A673 (cell line): Measurements from ENCODE around the gene BAAT. TPM values are rescaled to one million over a fixed set of nuclear protein-coding genes. Genes with fewer than 3 reads are reported as not detected.
"Not testable (repeated sequence)": the region's sequence is repeated elsewhere in the genome, so short reads cannot be mapped to it uniquely, and the experiment has no call there.

Source experiments
- BruUV-seq: library from RNA; stranded (reverse); fragments of 400-500 nt; replicated peaks from 2 replicates; lab custom pipeline; 2021; lab: Mats Ljungman, UMichigan
- CTCF ChIA-PET: fragments of 300-600 bp; sonication (Branson Sonifier 250); formaldehyde crosslinking; loops from one replicate; lab custom pipeline; 2022; ENCODE audit warnings: antibody characterized with exemption; lab: Charles Lee
- POLR2A ChIA-PET: fragments of 300-600 bp; sonication (Branson Sonifier 250); formaldehyde crosslinking; loops from one replicate; lab custom pipeline; 2022; ENCODE audit warnings: antibody characterized with exemption; ENCODE audit not compliant: low non-redundant PET; lab: Charles Lee
- DNase-seq: peaks from one replicate; pipeline ENCODE4 v3.0.0-alpha.2; 2015; ENCODE audit warnings: low spot score
- H3K27ac ChIP-seq: fragments of 200-600 bp; sonication (generic); 2 replicates; pipeline ENCODE4 v1.5.1; 2016; ENCODE audit warnings: mixed run types, low read depth, mild to moderate bottlenecking, mixed read lengths, antibody characterized with exemption, low read length; ENCODE audit not compliant: poor library complexity, severe bottlenecking
- H3K27me3 ChIP-seq: fragments of 200-600 bp; sonication (generic); replicated peaks from 2 replicates; pipeline ENCODE4 v1.6.1; 2017; ENCODE audit warnings: mixed run types, low read depth, mild to moderate bottlenecking, mixed read lengths, antibody characterized with exemption, low read length; ENCODE audit not compliant: insufficient read depth, poor library complexity
- H3K36me3 ChIP-seq: fragments of 200-600 bp; sonication (generic); 2 replicates; pipeline ENCODE4 v1.6.1; 2016; ENCODE audit warnings: mixed run types, mild to moderate bottlenecking, mixed read lengths, antibody characterized with exemption, low read length; ENCODE audit not compliant: insufficient read depth, poor library complexity, severe bottlenecking
- H3K4me1 ChIP-seq: fragments of 200-600 bp; sonication (generic); 2 replicates; pipeline ENCODE4 v1.6.1; 2017; ENCODE audit warnings: mixed run types, mild to moderate bottlenecking, mixed read lengths, antibody characterized with exemption, low read length; ENCODE audit not compliant: insufficient read depth, poor library complexity, severe bottlenecking
- H3K4me3 ChIP-seq: fragments of 200-600 bp; sonication (generic); 2 replicates; pipeline ENCODE4 v1.5.1; 2016; ENCODE audit warnings: low read depth, mixed run types, mild to moderate bottlenecking, mixed read lengths, low read length; ENCODE audit not compliant: poor library complexity, severe bottlenecking
- H3K9me3 ChIP-seq: fragments of 200-600 bp; sonication (generic); 2 replicates; pipeline ENCODE4 v1.6.1; 2016; ENCODE audit warnings: mixed run types, low read depth, mild to moderate bottlenecking, mixed read lengths, antibody characterized with exemption, low read length; ENCODE audit not compliant: poor library complexity, severe bottlenecking
- EZH2 ChIP-seq: fragments of 200-600 bp; sonication (generic); IDR thresholded peaks from 2 replicates; pipeline ENCODE4 v1.6.1; 2017; ENCODE audit warnings: borderline replicate concordance, low read depth, mild to moderate bottlenecking, mixed read lengths, antibody characterized with exemption, low read length; ENCODE audit not compliant: poor library complexity, severe bottlenecking
- intact Hi-C: fragments of 100-400 bp; cut with micrococcal nuclease; formaldehyde crosslinking; loops from one replicate; pipeline ENCODE4 v1.10.0; 2022; ENCODE audit not compliant: unreplicated experiment
- total RNA-seq: library from RNA; stranded (reverse); gene quantifications from 2 replicates; pipeline ENCODE4 v1.2.3, GENCODE V29; 2021
- TF ChIP-seq, protein P1 (sequence below): fragments of 300-800, 200-600 bp; sonication (generic); conservative IDR thresholded peaks from 2 replicates; pipeline ENCODE4 v1.5.1; 2017; ENCODE audit warnings: low read depth, mild to moderate bottlenecking, antibody characterized with exemption, low read length, moderate library complexity, mixed read lengths

Gene BAAT
- total RNA-seq, 1 experiment from 2014 or later = 0.17 TPM

DNA sequence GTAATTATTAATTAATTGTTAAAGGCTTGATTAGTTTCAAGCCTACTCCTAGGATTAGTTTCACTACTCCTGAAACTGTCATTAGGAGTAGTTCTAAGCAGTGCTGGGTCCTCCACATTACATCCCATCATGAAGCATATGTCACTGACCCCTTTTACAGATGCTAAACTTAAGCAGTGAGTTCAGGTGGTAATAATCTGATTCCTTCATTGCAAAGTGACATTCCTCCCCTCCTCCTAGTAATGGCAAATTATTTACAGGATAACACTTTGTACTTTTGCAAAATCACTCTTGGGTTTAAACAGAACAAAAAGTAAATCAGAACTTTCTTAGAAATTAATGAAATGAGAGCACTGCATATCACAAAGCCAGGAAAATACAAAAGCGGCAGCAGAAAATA is 52.4 kb downstream of the BAAT start:
- H3K4me3 ChIP-seq = no peak overlapping the region
- intact Hi-C loops = no loop called here
- BruUV-seq = no TSS peak
- no peaks in the 10 kb centered on the region for H3K36me3 ChIP-seq
- no peaks in the 10 kb centered on the region for H3K4me1 ChIP-seq
- DNase-seq = no peak
- peaks cover 24% of the 10 kb centered on the region for H3K27me3 ChIP-seq
- no peak overlapping the region for H3K27ac ChIP-seq
- ChIA-PET POLR2A (no interaction called here), CTCF (no interaction called here)
- TF ChIP-seq, protein P1, sequence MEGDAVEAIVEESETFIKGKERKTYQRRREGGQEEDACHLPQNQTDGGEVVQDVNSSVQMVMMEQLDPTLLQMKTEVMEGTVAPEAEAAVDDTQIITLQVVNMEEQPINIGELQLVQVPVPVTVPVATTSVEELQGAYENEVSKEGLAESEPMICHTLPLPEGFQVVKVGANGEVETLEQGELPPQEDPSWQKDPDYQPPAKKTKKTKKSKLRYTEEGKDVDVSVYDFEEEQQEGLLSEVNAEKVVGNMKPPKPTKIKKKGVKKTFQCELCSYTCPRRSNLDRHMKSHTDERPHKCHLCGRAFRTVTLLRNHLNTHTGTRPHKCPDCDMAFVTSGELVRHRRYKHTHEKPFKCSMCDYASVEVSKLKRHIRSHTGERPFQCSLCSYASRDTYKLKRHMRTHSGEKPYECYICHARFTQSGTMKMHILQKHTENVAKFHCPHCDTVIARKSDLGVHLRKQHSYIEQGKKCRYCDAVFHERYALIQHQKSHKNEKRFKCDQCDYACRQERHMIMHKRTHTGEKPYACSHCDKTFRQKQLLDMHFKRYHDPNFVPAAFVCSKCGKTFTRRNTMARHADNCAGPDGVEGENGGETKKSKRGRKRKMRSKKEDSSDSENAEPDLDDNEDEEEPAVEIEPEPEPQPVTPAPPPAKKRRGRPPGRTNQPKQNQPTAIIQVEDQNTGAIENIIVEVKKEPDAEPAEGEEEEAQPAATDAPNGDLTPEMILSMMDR = no peak
- TF ChIP-seq EZH2 = no peak
- H3K9me3 ChIP-seq = no peaks in the 10 kb centered on the region

DNA sequence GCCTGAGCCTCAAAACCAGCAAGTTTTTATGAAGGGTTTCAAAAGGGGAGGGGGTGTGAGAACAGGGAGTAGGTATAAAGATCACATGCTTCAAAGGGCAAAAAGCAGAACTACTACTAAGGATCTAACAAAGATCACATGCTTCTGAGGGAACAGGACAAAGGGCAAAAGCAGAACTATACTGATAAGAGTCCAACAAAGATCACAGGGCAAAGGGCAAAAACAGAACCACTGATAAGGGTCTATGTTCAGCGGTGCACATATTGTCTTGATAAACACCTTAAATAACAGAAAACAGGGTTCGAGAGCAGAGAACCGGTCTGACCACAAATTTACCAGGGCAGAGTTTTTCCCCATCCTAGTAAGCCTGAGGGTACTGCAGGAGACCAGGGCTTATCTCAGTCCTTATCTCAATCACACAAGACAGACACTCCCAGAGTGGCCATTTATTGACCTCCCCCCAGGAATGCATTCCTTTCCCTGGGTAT is 57.3 kb downstream of the BAAT start:
- H3K36me3 ChIP-seq, intact Hi-C loops, H3K27ac ChIP-seq, H3K9me3 ChIP-seq, BruUV-seq, POLR2A ChIA-PET, CTCF ChIA-PET, H3K4me1 ChIP-seq, H3K4me3 ChIP-seq, DNase-seq: not testable (repeated sequence)
- peaks cover 21% of the 10 kb centered on the region for H3K27me3 ChIP-seq

DNA sequence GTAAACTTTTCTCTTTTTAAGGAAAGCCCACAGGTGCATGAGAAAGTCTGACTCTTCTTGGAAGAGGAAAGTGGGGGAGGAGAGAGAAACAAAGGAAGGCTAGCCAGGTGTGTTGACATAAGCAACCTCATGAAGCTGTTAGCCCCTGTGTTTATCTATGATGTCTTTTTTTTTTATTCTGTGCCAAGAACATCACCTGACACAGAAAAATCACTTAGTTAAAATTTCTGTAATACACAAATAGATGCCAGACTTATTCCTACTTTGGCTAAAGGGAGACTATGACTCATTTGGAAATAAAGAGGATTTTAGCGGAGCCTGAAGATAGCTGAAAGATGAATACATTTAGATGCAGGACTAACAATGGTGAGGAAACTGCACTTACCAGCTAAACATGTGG is 58.3 kb downstream of the BAAT start:
- CTCF ChIA-PET = interaction anchor here (0.6 kb wide), 1 partner anchor 964 kb away, joined by 3 read pairs; no protein-coding TSS in a partner anchor
- no peak for DNase-seq
- intact Hi-C loops = no loop called here

More for the DNA sequence above, 58.3 kb downstream of the BAAT start:
- TF ChIP-seq EZH2 = no peak
- TF ChIP-seq, protein P1 = no peak
- no peak overlapping the region for H3K4me3 ChIP-seq
- no peaks in the 10 kb centered on the region for H3K36me3 ChIP-seq
- POLR2A ChIA-PET = no interaction called here
- H3K9me3 ChIP-seq = no peaks in the 10 kb centered on the region
- no peak overlapping the region for H3K27ac ChIP-seq
- no TSS peak for BruUV-seq
- H3K4me1 ChIP-seq = no peaks in the 10 kb centered on the region
- peaks cover 17% of the 10 kb centered on the region for H3K27me3 ChIP-seq
